HG02588 (cell line): ENCODE data around the gene PTPRG.

Source experiments
- ATAC-seq: cut with Tn5 transposase; IDR thresholded peaks from one replicate; pipeline ENCODE4 v1.9.1; 2021; ENCODE audit warnings: mild to moderate bottlenecking, moderate library complexity; ENCODE audit not compliant: unreplicated experiment

The PTPRG gene

GRCh38 chr3:61914276-61914675 lies 352.9 kb downstream of the PTPRG start:
- ATAC-seq: no peak

GRCh38 chr3:61915296-61915695 lies 353.9 kb downstream of the PTPRG start:
- ATAC-seq: no peak

- no peak for ATAC-seq
These were observed 358.0 kb downstream of the PTPRG start for GRCh38 chr3:61919371-61919770.

- no peak for ATAC-seq
These were observed 360.7 kb downstream of the PTPRG start for GRCh38 chr3:61922118-61922517.

- no peak for ATAC-seq
These were observed 362.8 kb downstream of the PTPRG start for GRCh38 chr3:61924090-61924735.

GRCh38 chr3:61924991-61925390 lies 363.6 kb downstream of the PTPRG start:
- ATAC-seq: no peak

GRCh38 chr3:61925721-61926120 lies 364.4 kb downstream of the PTPRG start:
- no peak for ATAC-seq

GRCh38 chr3:61926923-61927322 lies 365.6 kb downstream of the PTPRG start:
- no peak for ATAC-seq

- no peak for ATAC-seq
These were observed 366.0 kb downstream of the PTPRG start for GRCh38 chr3:61927332-61927731.

- no peak for ATAC-seq
These were observed 366.7 kb downstream of the PTPRG start for GRCh38 chr3:61928039-61928438.

GRCh38 chr3:61928776-61929314 lies 367.5 kb downstream of the PTPRG start:
- ATAC-seq: no peak

GRCh38 chr3:61929617-61930016 lies 368.2 kb downstream of the PTPRG start:
- ATAC-seq: no peak

GRCh38 chr3:61932499-61932898 lies 371.1 kb downstream of the PTPRG start:
- no peak for ATAC-seq

- no peak for ATAC-seq
These were observed 372.6 kb downstream of the PTPRG start for GRCh38 chr3:61933798-61934504.

- ATAC-seq: no peak
These were observed 373.1 kb downstream of the PTPRG start for GRCh38 chr3:61934505-61934871.

GRCh38 chr3:61935814-61936213 lies 374.4 kb downstream of the PTPRG start:
- ATAC-seq: no peak

- ATAC-seq: no peak
These were observed 375.1 kb downstream of the PTPRG start for GRCh38 chr3:61936344-61936937.

GRCh38 chr3:61937477-61937876 lies 376.1 kb downstream of the PTPRG start:
- no peak for ATAC-seq

GRCh38 chr3:61938878-61939549 lies 377.6 kb downstream of the PTPRG start:
- ATAC-seq: no peak

- ATAC-seq: no peak
These were observed 378.9 kb downstream of the PTPRG start for GRCh38 chr3:61940236-61940635.

GRCh38 chr3:61943975-61944374 lies 382.6 kb downstream of the PTPRG start:
- ATAC-seq: no peak
